Measurements from ENCODE around the gene RAB12. TPM values are rescaled to one million over a fixed set of nuclear protein-coding genes. Genes with fewer than 3 reads are reported as not detected.
"Not testable (repeated sequence)": the region's sequence is repeated elsewhere in the genome, so short reads cannot be mapped to it uniquely, and the experiment has no call there.

The RAB12 gene
- total and polyA plus RNA-seq, 2 of the 13 experiments (the other 11 are each of a cell fraction or from before 2014, with no cell fraction given): 9.5 to 25.3 TPM

DNA sequence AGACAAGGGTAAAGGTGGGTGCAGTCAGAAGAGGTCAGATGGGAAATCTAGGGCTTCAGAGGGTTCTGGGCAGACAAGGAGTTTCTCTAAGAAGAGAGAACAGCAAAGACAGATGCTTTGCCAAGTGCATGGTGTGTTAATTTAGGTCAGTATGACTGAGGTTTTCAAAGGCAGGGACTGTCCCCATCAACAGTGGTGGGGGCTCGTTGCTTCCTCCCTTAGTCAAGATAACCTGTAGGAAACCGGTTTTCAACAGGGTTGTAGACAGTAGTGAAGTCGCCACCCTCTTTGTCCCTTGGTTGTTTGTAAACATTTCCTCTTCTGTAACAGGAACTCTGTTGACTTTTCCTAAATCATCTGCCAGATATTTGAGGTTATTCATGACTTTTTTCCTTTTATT, 11.6 kb downstream of the RAB12 start (continued):
- TF ChIP-seq GABPA (IDR thresholded peaks at IDR 0.05; ENCODE audit: low read depth, low read length) (no peak), GABPA (CRISPR knock-in tag; IDR thresholded peaks at IDR 0.05; ENCODE audit: low read depth) (no peak), ZNF44 (CRISPR knock-in tag; IDR thresholded peaks at IDR 0.05) (no peak), ZNF24 (IDR thresholded peaks at IDR 0.05) (no peak), ZNF180 (CRISPR knock-in tag; IDR thresholded peaks at IDR 0.05; ENCODE audit: borderline replicate concordance, low read depth) (no peak), SP140L (CRISPR knock-in tag; IDR thresholded peaks at IDR 0.05; ENCODE audit: borderline replicate concordance) (no peak)
- TF ChIP-seq, protein P1, sequence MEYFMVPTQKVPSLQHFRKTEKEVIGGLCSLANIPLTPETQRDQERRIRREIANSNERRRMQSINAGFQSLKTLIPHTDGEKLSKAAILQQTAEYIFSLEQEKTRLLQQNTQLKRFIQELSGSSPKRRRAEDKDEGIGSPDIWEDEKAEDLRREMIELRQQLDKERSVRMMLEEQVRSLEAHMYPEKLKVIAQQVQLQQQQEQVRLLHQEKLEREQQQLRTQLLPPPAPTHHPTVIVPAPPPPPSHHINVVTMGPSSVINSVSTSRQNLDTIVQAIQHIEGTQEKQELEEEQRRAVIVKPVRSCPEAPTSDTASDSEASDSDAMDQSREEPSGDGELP (IDR thresholded peaks at IDR 0.05; ENCODE audit: borderline replicate concordance, low read depth): no peak

DNA sequence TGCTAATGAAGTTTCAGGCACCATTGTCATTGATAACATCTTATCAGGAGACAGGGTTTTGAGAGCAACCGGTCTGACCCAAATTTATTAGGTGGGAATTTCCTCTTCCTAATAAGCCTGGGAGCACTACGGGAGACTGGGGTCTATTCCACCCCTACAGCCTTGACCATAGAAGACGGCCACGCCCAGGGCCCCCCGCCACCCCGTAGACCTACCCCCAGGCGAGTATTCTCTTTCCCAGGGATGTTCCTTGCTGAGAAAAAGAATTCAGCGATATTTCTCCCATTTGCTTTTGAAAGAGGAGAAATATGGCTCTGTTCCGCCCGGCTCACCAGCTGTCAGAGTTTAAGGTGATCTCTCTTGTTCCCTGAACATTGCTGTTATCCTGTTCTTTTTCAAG, 13.4 kb downstream of the RAB12 start:
- DNase-seq (ENCODE audit: low spot score); FAIRE-seq; H3K4me2 ChIP-seq (ENCODE audit: low read depth, low read length); intact Hi-C loops (cut with micrococcal nuclease; ENCODE audit: unreplicated experiment); H3K27me3 ChIP-seq (ENCODE audit: control insufficient read depth in 1 of 2, insufficient read depth in 2 of 2, low read length in 2 of 2); POLR2A ChIA-PET; ATAC-seq; H4K20me1 ChIP-seq (ENCODE audit: insufficient read depth, low read length); BruUV-seq (replicated peaks); in situ Hi-C loops (cut with HindIII; ENCODE audit: extremely low pct_ligation_motif_present, low pct_unique_long_range_greater_than_20kb); H3K27ac ChIP-seq (ENCODE audit: extremely low read length, insufficient read depth, low read length); H2AFZ ChIP-seq (ENCODE audit: low read length); H3K9ac ChIP-seq (ENCODE audit: insufficient read depth, low read depth, low read length); H3K9me3 ChIP-seq (ENCODE audit: low read length); H3K4me3 ChIP-seq (replicated peaks in 1 of 3; ENCODE audit: insufficient read depth in 1 of 3, low read depth in 2 of 3, low read length in 3 of 3); CTCF ChIA-PET (ENCODE audit: low intra/inter-chr PET ratio, low total read pairs): not testable (repeated sequence)
- WGBS (ENCODE audit: low lambda C conversion rate): 99% methylated on average over 10 of the region's 10 CpGs
- peaks cover 47% of the 10 kb centered on the region for H3K79me2 ChIP-seq (ENCODE audit: insufficient read depth, low read length)
- H3K36me3 ChIP-seq (replicated peaks in 1 of 2; ENCODE audit: control insufficient read depth in 1 of 2, insufficient read depth in 2 of 2, low read length in 2 of 2): peaks cover 3 to 22% of the 10 kb centered on the region in 2 experiments; a peak in 3 of 5 replicates
- peaks cover 33% of the 10 kb centered on the region for H3K4me1 ChIP-seq (ENCODE audit: insufficient read depth, low read length)

All from HepG2 (cell line).